Cardiac fibroblast (primary cell): Measurements from ENCODE around the gene ACAD9.
A peak's percentile ranks its signal among the peaks of the same experiment; 100 is the strongest.
"Not testable (repeated sequence)": the region's sequence is repeated elsewhere in the genome, so short reads cannot be mapped to it uniquely, and the experiment has no call there.

Source experiments
- DNase-seq, 2 donors: peaks; one replicate each; pipeline versions ENCODE4 v3.0.0 to v3.0.0-alpha.2; 2010; ENCODE audit warnings: low read depth in 2 of 2
- H3K4me3 ChIP-seq, 2 donors: replicated peaks in 1 of 2; 1 replicate in 1 of 2; 2 replicates in 1 of 2; pipeline ENCODE4 v1.5.1; 2011; ENCODE audit warnings: low read depth in 2 of 2, low read length in 2 of 2, mild to moderate bottlenecking in 2 of 2, moderate library complexity in 1 of 2
- TF ChIP-seq, protein P1 (sequence below): IDR thresholded peaks from one replicate; pipeline ENCODE4 v1.5.1; 2011; ENCODE audit warnings: low read depth, mild to moderate bottlenecking, low read length, inconsistent platforms

Gene ACAD9

DNA sequence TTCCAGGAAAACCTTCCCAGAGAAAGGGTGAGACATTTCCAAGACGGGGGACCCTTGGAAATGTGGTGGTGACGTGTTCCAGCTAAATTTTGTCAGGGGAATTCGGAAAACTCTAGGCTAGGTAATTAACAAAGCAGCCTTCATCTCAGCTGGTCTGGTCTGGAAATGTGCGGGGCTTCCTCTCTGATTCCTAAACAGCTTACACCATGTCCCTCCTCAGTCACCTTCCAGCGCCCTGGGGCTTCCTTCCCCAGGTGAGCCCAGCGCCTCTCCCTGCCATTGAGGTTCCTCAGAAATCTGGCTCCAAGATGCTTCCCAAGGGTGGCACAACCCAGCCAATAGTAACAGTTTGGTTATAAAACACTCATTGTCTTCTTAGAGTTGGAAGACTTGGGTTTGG, 571 bp downstream of the ACAD9 start:
- TF ChIP-seq, protein P1, sequence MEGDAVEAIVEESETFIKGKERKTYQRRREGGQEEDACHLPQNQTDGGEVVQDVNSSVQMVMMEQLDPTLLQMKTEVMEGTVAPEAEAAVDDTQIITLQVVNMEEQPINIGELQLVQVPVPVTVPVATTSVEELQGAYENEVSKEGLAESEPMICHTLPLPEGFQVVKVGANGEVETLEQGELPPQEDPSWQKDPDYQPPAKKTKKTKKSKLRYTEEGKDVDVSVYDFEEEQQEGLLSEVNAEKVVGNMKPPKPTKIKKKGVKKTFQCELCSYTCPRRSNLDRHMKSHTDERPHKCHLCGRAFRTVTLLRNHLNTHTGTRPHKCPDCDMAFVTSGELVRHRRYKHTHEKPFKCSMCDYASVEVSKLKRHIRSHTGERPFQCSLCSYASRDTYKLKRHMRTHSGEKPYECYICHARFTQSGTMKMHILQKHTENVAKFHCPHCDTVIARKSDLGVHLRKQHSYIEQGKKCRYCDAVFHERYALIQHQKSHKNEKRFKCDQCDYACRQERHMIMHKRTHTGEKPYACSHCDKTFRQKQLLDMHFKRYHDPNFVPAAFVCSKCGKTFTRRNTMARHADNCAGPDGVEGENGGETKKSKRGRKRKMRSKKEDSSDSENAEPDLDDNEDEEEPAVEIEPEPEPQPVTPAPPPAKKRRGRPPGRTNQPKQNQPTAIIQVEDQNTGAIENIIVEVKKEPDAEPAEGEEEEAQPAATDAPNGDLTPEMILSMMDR: no peak
- peak overlapping the region; percentile 80 to 94 for H3K4me3 ChIP-seq
- DNase-seq: no peak

DNA sequence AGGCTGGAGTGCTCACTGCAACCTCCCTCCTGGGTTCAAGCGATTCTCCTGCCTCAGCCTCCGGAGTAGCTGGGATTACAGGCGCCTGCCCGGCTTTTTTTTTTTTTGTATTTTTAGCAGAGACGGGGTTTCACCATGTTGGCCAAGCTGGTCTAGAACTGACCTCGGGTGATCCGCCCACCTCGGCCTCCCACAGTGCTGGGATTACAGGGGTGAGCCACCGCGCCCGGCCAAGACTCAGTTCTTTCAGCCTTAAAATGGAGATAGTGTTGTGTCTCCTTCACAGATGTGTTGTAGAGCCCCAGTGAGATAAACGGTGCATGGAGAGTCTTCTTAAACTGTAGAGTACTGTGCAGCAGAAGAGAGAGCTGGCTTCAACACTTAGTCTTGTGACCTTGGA, 1.0 kb downstream of the ACAD9 start:
- H3K4me3 ChIP-seq: peak overlapping the region; percentile 80 to 94
- not testable (repeated sequence) for DNase-seq

DNA sequence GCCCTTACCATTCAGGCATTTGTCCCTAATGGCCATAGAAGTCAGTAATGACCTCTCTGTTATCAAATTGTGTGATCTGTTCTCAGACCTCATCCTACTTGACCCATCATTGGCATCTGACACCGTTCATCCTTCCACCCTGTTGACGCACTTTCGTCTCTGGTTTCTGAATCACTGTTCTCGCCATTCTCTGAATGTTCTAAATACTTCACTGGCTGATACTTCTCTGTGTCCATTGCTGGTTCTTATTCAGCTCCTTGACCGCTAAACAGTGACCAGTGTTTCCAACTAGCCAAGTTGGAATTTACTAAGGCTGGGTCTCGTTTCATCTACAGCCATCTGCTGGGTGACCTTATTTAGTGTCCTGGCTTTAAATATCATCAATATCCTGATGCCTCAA, 2.2 kb downstream of the ACAD9 start:
- no peak for DNase-seq
- H3K4me3 ChIP-seq: no peak overlapping the region
- TF ChIP-seq, protein P1: no peak

DNA sequence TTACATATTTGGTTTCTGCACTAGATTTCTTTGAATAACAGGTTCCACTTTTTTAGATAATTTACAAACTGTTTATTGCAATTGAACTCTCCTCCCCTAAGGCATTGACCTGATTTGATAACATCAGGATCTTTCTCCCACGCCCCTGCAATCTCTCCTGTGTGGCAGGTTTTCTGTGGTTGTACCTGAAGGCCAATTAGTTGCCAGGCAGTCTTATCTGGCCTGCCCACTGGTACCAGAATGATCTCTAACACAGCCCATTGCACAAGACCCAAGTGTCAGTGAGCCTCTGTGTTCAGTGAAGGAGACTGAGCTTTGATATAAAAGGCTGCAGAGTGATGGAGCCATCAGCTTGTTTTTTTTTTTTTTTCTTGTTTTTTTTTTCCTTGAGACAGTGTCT, 3.3 kb downstream of the ACAD9 start:
- TF ChIP-seq, protein P1: no peak
- H3K4me3 ChIP-seq: no peak overlapping the region
- DNase-seq: no peak

DNA sequence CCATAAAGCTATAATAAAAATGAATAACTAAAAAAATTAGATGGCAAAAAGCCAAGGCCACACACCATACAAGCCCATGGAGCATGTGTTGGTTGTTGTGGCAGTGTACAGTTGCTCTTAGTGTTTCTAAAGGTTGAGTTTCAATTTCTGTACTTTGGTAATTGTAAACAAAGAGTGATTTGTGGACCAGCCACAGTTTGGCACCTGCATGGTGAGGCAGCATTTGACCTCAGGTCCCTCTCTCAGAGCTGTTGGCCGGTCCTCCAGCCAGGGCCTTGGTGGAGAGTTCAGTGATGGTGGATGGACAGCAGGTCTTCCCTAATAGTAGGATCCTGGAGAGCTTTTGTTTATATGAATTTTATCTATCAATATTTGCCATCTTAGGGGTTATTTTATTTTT, 5.6 kb downstream of the ACAD9 start:
- no peak for DNase-seq
- H3K4me3 ChIP-seq: no peak overlapping the region
- TF ChIP-seq, protein P1: no peak

DNA sequence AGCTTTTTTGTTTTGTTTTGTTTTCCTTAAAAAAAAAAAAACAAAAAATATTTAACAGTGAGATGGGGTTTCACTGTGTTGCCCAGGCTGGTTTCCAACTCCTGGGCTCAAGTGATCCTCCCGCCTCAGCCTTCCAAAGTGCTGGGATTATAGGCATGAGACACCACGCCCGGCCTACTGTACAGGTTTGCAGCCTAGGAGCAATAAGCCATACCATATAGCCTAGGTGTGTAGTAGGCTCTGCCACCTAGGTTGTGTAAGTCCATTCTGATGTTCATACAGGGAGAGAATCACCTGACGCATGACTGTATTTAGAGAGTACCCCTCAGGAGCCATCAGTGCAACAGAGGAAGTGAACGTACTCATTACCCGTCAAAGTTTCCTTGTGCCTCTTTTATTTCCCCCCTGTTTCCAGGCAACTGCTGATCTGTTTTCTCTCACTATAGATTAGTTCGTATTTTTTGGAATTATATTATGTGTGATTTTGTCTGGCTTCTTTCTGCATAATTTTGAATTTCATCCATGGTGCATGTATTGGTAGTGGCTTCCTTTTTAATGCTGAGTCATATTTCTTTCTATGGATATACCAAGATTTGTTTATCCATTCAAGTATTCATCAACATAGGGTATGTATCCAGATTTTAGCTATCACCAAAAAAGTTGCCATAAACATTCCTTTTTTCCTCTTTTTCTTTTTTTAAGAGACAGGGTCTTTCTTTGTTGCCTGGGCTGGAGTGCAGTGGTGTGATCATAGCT, 9.9 kb downstream of the ACAD9 start:
- DNase-seq: no peak
- TF ChIP-seq, protein P1: no peak
- H3K4me3 ChIP-seq: no peak overlapping the region

DNA sequence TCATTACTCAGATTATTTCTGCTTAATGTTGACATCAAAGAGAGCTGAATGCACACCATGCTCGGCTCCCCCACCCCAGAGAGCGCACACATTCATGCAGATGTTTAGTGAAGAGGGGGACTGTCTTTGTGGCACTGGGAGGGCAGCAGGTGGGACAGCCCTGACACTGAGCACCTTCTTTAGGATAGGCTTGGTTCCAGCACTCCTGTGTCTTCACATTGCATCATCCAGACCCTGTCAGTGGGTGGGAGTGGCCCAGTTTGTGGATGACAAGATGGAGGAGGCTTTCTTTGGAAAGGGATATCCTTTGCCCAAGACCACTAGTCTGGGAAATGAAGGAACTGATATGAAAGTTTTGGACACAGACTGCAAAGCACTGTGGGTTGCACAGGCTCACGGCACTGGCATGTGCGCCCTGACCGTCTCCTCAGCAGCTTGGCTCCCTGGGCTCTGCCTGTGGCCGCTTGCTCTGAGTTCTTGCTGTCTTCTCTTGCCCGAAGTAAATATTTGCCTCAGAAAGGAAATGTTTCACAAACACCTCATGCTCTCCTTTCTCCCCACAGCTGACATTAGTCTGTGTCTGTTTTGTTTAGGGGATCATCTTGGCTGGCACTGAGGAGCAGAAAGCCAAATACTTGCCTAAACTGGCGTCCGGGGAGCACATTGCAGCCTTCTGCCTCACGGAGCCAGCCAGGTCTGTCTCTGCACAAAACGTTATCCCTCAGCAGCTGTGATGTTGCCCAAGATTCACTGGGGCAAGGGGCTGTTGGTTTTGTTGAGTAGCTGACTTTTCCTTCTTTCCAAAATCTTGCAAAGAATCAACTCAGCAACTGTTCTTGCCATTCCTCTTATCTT, 16.6 kb downstream of the ACAD9 start:
- H3K4me3 ChIP-seq: no peak overlapping the region
- no peak for DNase-seq
- TF ChIP-seq, protein P1: no peak
